HL-60 (cell line): Measurements from ENCODE around the gene PRSS56.

ENCODE experiments used
- REST ChIP-seq: IDR thresholded peaks from 2 replicates; pipeline ENCODE4 v1.6.1; 2012; ENCODE audit warnings: low read depth; ENCODE audit not compliant: insufficient replicate concordance
- SPI1 ChIP-seq: IDR thresholded peaks from 2 replicates; pipeline ENCODE4 v1.6.1; 2012; ENCODE audit warnings: low read depth, mild to moderate bottlenecking, borderline replicate concordance
- TF ChIP-seq, protein P1 (sequence below): IDR thresholded peaks from one replicate; pipeline ENCODE4 v1.5.1; 2011; ENCODE audit warnings: low read length, control low read depth, inconsistent platforms; ENCODE audit not compliant: insufficient read depth

GRCh38 chr2:232478571-232479340 lies 41.4 kb upstream of the PRSS56 start:
- TF ChIP-seq, protein P1, sequence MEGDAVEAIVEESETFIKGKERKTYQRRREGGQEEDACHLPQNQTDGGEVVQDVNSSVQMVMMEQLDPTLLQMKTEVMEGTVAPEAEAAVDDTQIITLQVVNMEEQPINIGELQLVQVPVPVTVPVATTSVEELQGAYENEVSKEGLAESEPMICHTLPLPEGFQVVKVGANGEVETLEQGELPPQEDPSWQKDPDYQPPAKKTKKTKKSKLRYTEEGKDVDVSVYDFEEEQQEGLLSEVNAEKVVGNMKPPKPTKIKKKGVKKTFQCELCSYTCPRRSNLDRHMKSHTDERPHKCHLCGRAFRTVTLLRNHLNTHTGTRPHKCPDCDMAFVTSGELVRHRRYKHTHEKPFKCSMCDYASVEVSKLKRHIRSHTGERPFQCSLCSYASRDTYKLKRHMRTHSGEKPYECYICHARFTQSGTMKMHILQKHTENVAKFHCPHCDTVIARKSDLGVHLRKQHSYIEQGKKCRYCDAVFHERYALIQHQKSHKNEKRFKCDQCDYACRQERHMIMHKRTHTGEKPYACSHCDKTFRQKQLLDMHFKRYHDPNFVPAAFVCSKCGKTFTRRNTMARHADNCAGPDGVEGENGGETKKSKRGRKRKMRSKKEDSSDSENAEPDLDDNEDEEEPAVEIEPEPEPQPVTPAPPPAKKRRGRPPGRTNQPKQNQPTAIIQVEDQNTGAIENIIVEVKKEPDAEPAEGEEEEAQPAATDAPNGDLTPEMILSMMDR: no peak
- TF ChIP-seq REST (no peak), SPI1 (no peak)
